HEK293T (cell line): ENCODE results near the gene HTRA3.

Experiments
- PKNOX1 ChIP-seq: fragments of 450-650 bp; IDR thresholded peaks from 2 replicates; pipeline ENCODE4 v1.6.1; 2016
- TARDBP ChIP-seq: fragments of 450-650 bp; IDR thresholded peaks from 2 replicates; pipeline ENCODE4 v1.6.1; 2016
- ZNF384 ChIP-seq: fragments of 450-650 bp; IDR thresholded peaks from 2 replicates; pipeline ENCODE4 v1.6.1; 2016

DNA sequence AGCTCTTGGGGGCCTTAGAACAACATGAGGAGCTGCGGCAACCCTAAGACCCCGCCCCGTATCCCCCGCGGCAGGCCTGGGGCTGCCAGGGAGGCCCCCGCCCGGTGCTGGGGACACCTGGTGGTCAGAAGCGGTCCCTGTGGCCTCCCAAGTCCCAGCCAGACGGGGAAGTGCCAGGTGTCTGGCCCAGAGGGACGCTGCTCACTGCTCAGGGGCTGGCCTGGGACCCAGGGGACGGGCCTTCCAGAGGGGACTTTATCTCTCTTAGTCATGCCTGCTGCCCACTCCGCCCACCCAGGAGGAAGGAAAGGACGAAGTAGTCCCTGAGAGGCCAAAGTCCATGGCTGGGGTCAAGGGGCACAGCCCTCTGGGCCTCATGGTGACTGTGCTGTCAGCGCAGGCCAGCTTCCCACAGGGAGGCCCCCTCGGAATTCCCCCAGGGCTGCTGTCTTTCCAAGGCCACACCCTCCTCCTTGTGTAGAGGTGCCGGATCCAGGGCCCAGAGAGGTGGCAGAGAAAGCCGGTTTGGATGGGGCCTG, 31.0 kb upstream of the HTRA3 start:
- TF ChIP-seq ZNF384 = no peak
- TF ChIP-seq PKNOX1 = no peak
- no peak for TF ChIP-seq TARDBP
